ENCODE measurements around the gene CRABP2. TPM values are rescaled to one million over a fixed set of nuclear protein-coding genes. Genes with fewer than 3 reads are reported as not detected.

CRABP2 gene
- total and polyA plus RNA-seq, 2 of the 4 experiments (the other 2 are of a cell fraction): 6.3 to 15.7 TPM

- Histone ChIP-seq H2BK120ac (ENCODE audit: low read depth, low read length) (0 out of 2 replicates have a peak overlapping the region, but pooled peaks have one; percentile 47), H2BK20ac (ENCODE audit: low read depth, low read length) (no peak overlapping the region), H3K27ac (ENCODE audit: insufficient read depth, low read length) (no peak overlapping the region; the same call in 1 of the 2 replicates), H2BK15ac (ENCODE audit: low read depth, low read length) (no peak overlapping the region), H3K23ac (ENCODE audit: low read depth, low read length) (no peak overlapping the region; the same call in 1 of the 2 replicates), H4K91ac (ENCODE audit: insufficient read depth, low read depth, low read length) (no peak overlapping the region; the same call in 1 of the 2 replicates), H2AK9ac (replicated peaks; ENCODE audit: low read depth, low read length, poor library complexity) (peak overlapping the region; percentile 47), H3K18ac (ENCODE audit: low read depth, low read length) (no peak overlapping the region), H4K8ac (ENCODE audit: low read depth in 2 of 2, low read length in 2 of 2) (peak overlapping the region; percentile 71 to 77; a peak in 2 of 4 replicates), H3K4me3 (ENCODE audit: insufficient read depth, low read depth, low read length) (0 out of 2 replicates have a peak overlapping the region, but pooled peaks have one; percentile 3), H3K56ac (ENCODE audit: extremely low read depth, insufficient read depth, low read length) (no peak overlapping the region), H3K4me2 (ENCODE audit: low read depth, low read length) (peak overlapping the region; percentile 51), H3K27me3 (ENCODE audit: control insufficient read depth, insufficient read depth, low read length) (peaks cover 5% of the 10 kb centered on the region), H4K5ac (ENCODE audit: low read depth, low read length) (no peak overlapping the region), H3K14ac (replicated peaks; ENCODE audit: low read depth, low read length) (0 out of 2 replicates have a peak overlapping the region, but pooled peaks have one; percentile 25), H2BK5ac (ENCODE audit: low read depth, low read length, poor library complexity, severe bottlenecking) (no peak overlapping the region), H3K4me1 (ENCODE audit: control insufficient read depth, insufficient read depth, low read length) (peaks cover 40% of the 10 kb centered on the region), H3K4ac (ENCODE audit: low read depth, low read length) (peak overlapping the region; percentile 8; the same call in 1 of the 2 replicates), H4K20me1 (ENCODE audit: insufficient read depth, low read length) (no peaks in the 10 kb centered on the region), H3K79me1 (ENCODE audit: low read depth in 1 of 2, low read length in 2 of 2) (no peaks in the 10 kb centered on the region), H3K9me3 (ENCODE audit: control insufficient read depth, insufficient read depth, low read length) (no peaks in the 10 kb centered on the region), H2AFZ (replicated peaks; ENCODE audit: low read length, poor library complexity) (peak overlapping the region; percentile 64), H3K36me3 (ENCODE audit: control insufficient read depth, insufficient read depth, low read length) (no peaks in the 10 kb centered on the region), H3K9ac (ENCODE audit: low read depth, low read length) (no peak overlapping the region), H3K9me1 (ENCODE audit: insufficient read depth, low read length) (peaks cover under 1% of the 10 kb centered on the region; the same call in 1 of the 2 replicates), H2AK5ac (ENCODE audit: low read depth, low read length) (0 out of 2 replicates have a peak overlapping the region, but pooled peaks have one; percentile 44)
- in situ Hi-C loops (cut with MboI; ENCODE audit: low sequenced_read_pairs) (no loop called here), dilution Hi-C loops (cut with HindIII; ENCODE audit: low sequenced_read_pairs, unreplicated experiment) (no loop called here), intact Hi-C loops (cut with micrococcal nuclease) (loop anchor here (1.0 kb wide), 1 partner anchor 16 kb away; no protein-coding TSS in a partner anchor)
- peak; percentile 75 for DNase-seq
- ChIA-PET POLR2A (ENCODE audit: unreplicated experiment) (no interaction called here), CTCF (interaction anchor here (1.3 to 6.9 kb wide), 2 partner anchors 15 to 46 kb away, joined by 4 to 54 read pairs; partner anchors contain the start of gene HDGF)
- BruUV-seq (replicated peaks): no TSS peak
- peak; percentile 37 for ATAC-seq (ENCODE audit: low read depth)
- WGBS, 2 experiments (ENCODE audit: extremely low coverage in 2 of 2, insufficient read length in 1 of 2): 0% methylated on average over 20 of the region's 29 CpGs; no CpG with 5 or more reads in 1 of the 2 experiments
- no peak for TF ChIP-seq RAD21 (IDR thresholded peaks at IDR 0.05; ENCODE audit: low read length)
- TF ChIP-seq CTCF (conservative IDR thresholded peaks at IDR 0.05; ENCODE audit: low read depth, low read length): no peak
- no peak for TF ChIP-seq SMC3 (IDR thresholded peaks at IDR 0.05; ENCODE audit: low read depth, low read length)
- TF ChIP-seq USF2 (IDR thresholded peaks at IDR 0.05; ENCODE audit: low read depth, low read length): no peak
- no peak for TF ChIP-seq CEBPB (IDR thresholded peaks at IDR 0.05; ENCODE audit: low read depth, low read length)
- TF ChIP-seq MXI1 (IDR thresholded peaks at IDR 0.05; ENCODE audit: borderline replicate concordance, low read depth, low read length): no peak
- TF ChIP-seq CHD1 (IDR thresholded peaks at IDR 0.05; ENCODE audit: low read depth, low read length): 0 out of 2 replicates have a peak, but pooled peaks have one; percentile 43
- peak; percentile 89 for TF ChIP-seq FOS (IDR thresholded peaks at IDR 0.05; ENCODE audit: low read depth, low read length)
- no peak for TF ChIP-seq MAFK (IDR thresholded peaks at IDR 0.05; ENCODE audit: low read depth, low read length)
- no peak for TF ChIP-seq ELK1 (IDR thresholded peaks at IDR 0.05; ENCODE audit: borderline replicate concordance, low read depth, low read length)
- no peak for TF ChIP-seq RFX5 (IDR thresholded peaks at IDR 0.05; ENCODE audit: low read depth, low read length)
- no peak for TF ChIP-seq RCOR1 (IDR thresholded peaks at IDR 0.05; ENCODE audit: insufficient replicate concordance, low read length)
- no peak for TF ChIP-seq NFE2L2 (IDR thresholded peaks at IDR 0.05; ENCODE audit: low read depth, low read length)
- TF ChIP-seq POLR2A (IDR thresholded peaks at IDR 0.05; ENCODE audit: low read depth, low read length): no peak
- TF ChIP-seq BHLHE40 (IDR thresholded peaks at IDR 0.05; ENCODE audit: low read depth, low read length): peak; percentile 84
Measured at GRCh38 chr1:156704930-156705320, 458 bp downstream of the CRABP2 start.
